HuH-7.5 (cell line): ENCODE results near the gene JAKMIP2.

Experiments
- DNase-seq: peaks from one replicate; pipeline ENCODE4 v3.0.0; 2011; ENCODE audit warnings: low spot score

JAKMIP2 gene

GRCh38 chr5:147694772-147695171 is 87.8 kb downstream of the JAKMIP2 start:
- DNase-seq: no peak

- no peak for DNase-seq
Observed at GRCh38 chr5:147693233-147693632, 89.3 kb downstream of the JAKMIP2 start.

DNA sequence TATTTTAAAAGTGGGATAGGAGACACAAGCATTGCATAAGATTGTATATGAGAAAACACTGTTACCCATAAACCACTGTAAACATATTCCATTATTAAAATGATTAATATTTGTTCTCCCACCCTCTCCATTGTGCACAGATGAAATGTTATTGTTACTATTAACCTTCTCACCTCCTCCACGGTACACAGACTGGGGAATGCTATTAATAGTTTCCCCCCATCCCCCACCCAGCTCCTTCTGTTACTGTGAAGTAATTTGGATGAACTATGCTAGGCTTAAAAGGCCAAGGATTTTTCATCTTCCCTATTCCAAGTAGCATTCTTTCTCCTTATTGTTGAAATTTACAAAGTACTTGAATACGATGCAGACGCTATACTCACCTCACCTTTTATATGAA is 91.4 kb downstream of the JAKMIP2 start:
- no peak for DNase-seq

GRCh38 chr5:147690595-147690994 is 91.9 kb downstream of the JAKMIP2 start:
- no peak for DNase-seq

GRCh38 chr5:147689426-147689825 is 93.1 kb downstream of the JAKMIP2 start:
- DNase-seq: no peak

- DNase-seq: no peak
Observed at GRCh38 chr5:147688656-147689356, 93.7 kb downstream of the JAKMIP2 start.

GRCh38 chr5:147687118-147687517 is 95.4 kb downstream of the JAKMIP2 start:
- no peak for DNase-seq

DNA sequence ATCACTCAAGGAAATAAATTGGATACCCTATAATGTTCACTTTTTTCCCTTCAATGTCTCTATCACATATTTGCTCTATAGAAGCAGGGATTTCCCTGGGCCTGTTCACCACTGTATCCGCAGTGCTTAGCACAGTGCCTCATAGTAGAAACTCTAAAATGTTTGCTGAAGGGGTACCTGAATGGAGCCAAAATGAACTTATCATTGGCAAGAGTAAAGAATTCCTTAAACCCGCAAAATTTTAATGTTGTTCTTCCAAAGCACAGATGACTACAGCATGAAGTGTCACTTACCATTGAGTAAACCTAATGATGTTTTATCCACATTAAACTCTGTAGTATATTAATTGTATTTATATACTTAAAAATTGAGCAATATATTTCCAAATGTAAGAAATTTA is 96.1 kb downstream of the JAKMIP2 start:
- no peak for DNase-seq

DNA sequence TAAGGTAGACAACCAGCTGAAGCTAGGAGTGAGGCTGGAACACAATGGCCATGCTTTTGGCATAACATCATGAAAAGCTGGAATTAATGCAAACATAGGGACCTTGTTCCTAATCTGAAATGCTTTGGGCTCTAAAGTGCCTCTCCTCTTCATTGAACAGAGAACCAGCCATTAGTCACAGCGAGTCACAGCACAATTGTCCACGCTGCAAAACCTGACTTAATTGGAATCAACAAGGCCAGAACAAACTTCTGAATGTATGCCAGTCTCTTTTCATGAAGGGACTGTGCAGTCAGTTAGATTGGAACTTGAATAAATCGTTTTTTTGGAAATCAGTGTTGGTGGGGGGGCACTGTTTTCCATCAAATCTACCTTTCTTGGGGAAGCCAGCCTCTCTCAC is 96.5 kb downstream of the JAKMIP2 start:
- DNase-seq: no peak

- DNase-seq: no peak
Observed at GRCh38 chr5:147675168-147675567, 107.4 kb downstream of the JAKMIP2 start.

- no peak for DNase-seq
Observed at GRCh38 chr5:147674411-147674810, 108.1 kb downstream of the JAKMIP2 start.

DNA sequence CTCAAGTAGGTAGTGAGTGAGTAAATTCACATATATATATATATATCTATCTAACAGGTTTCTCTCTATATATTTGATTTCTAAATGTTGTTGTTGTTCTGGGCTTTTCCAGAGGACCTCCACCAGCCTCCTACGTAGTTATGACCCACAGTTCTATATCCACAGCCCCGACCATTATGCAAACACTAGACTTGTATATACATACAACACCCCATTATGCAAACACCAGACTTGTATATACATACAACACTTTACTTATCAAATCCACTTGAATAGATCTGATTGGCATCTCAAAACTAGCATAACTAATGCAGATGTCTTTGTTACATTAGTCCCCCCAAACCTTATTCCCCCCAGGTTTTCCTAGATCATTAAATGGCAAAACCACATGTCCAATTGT is 108.7 kb downstream of the JAKMIP2 start:
- DNase-seq: no peak

GRCh38 chr5:147673266-147673665 is 109.3 kb downstream of the JAKMIP2 start:
- no peak for DNase-seq

DNA sequence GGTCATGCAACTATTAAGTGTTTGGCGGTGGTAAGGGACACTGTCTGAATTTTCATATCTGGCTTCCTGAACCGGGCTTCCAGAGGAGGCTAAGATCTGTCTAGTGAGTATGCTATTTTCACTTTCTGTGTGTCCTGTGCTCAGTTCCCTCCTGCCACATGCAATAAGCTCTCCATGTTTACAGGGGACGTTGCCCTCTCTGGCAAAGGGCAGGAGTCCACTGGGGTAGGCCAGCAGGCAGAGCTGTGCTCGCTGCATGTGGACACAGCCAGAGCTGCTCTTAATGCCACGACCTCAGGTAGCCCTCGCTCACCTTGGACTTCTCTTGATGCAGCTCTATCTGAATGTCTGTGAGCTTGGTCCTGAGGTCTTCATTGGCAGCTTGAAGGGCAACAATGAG is 111.2 kb downstream of the JAKMIP2 start:
- DNase-seq: no peak

- DNase-seq: no peak
Observed at GRCh38 chr5:147670815-147671214, 111.7 kb downstream of the JAKMIP2 start.

- DNase-seq: no peak
Observed at GRCh38 chr5:147669169-147669869, 113.2 kb downstream of the JAKMIP2 start.

DNA sequence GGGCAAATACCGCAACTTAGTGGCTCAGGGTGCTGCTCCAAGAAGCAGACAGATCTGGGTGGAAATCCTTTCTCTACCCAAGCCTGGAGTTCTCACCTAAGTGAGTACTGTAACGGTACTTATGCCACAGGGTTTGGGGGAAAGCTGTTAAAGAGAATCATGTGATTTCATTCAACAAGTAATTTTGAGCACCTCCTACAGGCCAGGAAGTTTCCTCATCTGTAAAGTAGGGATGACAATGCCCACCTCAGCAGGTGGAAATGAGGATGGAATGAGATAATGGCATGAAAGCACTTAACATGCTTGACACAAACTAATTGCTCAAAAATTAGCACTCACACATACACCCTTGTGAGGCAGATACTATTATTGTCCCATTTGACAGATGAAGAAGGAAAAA is 114.1 kb downstream of the JAKMIP2 start:
- no peak for DNase-seq

DNA sequence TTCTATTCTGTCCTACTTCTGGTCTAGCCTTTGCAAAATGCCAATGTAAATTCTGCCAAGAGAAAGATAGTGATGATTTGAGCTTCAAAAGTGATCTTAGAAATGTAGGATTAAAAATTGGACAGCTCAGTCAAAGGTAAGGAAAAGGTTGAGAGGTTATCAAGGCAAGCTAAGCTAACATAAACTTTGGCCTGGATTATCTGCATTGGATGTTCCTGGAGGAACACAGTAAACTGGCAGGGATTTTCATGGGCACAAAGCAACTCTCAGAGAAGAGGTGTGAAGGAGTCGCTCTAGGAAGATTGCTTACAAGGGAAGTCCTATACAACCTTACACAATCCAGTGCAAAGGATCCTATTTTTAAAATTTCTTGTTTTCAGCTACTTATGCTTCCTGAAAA is 115.2 kb downstream of the JAKMIP2 start:
- DNase-seq: no peak

GRCh38 chr5:147666419-147666818 is 116.1 kb downstream of the JAKMIP2 start:
- DNase-seq: no peak

- no peak for DNase-seq
Observed at GRCh38 chr5:147661541-147661940, 121.0 kb downstream of the JAKMIP2 start.

DNA sequence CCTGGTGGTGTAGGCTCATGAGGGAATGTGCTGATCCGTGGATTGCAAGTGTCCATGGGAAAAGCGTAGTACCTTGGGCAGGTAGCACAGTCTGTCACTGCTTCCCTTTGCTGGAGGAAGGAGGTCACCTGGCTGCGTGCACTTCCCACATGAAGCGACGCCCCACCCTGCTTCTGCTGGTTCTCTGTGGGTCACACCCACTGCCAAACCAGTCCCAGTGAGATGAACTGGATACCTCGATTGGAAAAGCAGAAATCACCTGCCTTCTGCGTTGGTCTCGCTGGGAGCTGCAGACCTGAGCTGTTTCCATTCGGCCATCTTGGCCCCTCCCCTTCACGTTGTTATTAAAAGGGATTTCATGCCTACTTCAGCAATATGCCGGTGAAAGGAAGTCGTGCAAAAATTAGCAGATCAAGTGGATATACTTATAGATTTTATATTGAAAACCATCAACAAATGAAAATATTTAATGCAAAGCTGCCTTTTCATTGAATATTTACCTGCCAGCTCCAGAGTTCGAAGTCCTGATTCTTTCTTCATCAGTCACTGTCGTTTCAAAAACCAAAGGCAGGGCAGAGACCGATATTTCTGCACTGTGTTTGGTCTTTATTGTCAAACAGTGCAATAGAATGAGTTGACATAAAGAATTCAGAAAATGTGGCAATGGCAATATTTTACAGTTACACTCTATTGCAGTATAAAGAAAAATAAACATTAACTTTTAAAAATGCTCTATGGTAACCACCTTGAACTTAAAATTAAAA is 123.2 kb downstream of the JAKMIP2 start:
- DNase-seq: no peak

GRCh38 chr5:147658293-147658932 is 124.1 kb downstream of the JAKMIP2 start:
- DNase-seq: no peak

DNA sequence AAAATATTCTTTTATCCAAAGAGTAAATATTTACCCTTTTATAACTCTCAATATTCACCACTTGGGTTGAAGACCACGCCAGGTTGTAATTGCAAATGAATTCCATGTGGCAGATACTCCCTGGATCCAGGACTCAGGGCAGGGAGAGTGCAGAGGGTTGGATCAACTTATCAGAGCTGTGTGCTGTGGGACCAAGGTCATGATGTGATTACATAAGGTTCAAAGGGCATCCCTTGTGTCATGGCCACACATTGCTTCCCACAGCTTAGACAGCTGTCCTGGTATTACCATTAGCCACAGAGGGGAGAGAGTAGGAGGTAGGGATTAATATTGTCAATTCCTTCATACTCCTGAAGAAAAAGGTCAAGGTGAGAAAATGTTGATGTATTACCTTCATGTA is 133.9 kb downstream of the JAKMIP2 start:
- DNase-seq: peak; percentile 37
